ENCODE data around the gene TMEM115. TPM values are rescaled to one million over a fixed set of nuclear protein-coding genes. Genes with fewer than 3 reads are reported as not detected.

The TMEM115 gene
- total RNA-seq, 4 donors from 2014 or later, result 71.8 to 103 (median 81.9) TPM

- intact Hi-C loops (cut with DNase I; ENCODE audit: low total_unique reads) (no loop called here), in situ Hi-C loops (cut with MboI; ENCODE audit: low pct_ligation_motif_present in 1 of 4, low pct_unique_long_range_greater_than_20kb in 1 of 4, low sequenced_read_pairs in 3 of 4) (loop anchor here in 1 of 4 donors (25.0 kb wide), 1 partner anchor 207 kb away; the partner anchor contains the start of genes C3orf18 and HEMK1)
- Histone ChIP-seq H3K27me3 (no peaks in the 10 kb centered on the region), H3K4me1 (peaks cover 39 to 53% (median 50%) of the 10 kb centered on the region in 4 donors), H3K4me3 (no peak overlapping the region), H3K9me3 (no peaks in the 10 kb centered on the region), H3K36me3 (peaks cover 0 to 15% (median 6%) of the 10 kb centered on the region in 4 donors), H3K27ac (no peak overlapping the region)
- TF ChIP-seq POLR2AphosphoS5 (IDR thresholded peaks at IDR 0.05) (no peak), POLR2A (IDR thresholded peaks at IDR 0.05) (no peak), EP300 (IDR thresholded peaks at IDR 0.05; ENCODE audit: low read depth) (no peak)
- TF ChIP-seq, protein P1, sequence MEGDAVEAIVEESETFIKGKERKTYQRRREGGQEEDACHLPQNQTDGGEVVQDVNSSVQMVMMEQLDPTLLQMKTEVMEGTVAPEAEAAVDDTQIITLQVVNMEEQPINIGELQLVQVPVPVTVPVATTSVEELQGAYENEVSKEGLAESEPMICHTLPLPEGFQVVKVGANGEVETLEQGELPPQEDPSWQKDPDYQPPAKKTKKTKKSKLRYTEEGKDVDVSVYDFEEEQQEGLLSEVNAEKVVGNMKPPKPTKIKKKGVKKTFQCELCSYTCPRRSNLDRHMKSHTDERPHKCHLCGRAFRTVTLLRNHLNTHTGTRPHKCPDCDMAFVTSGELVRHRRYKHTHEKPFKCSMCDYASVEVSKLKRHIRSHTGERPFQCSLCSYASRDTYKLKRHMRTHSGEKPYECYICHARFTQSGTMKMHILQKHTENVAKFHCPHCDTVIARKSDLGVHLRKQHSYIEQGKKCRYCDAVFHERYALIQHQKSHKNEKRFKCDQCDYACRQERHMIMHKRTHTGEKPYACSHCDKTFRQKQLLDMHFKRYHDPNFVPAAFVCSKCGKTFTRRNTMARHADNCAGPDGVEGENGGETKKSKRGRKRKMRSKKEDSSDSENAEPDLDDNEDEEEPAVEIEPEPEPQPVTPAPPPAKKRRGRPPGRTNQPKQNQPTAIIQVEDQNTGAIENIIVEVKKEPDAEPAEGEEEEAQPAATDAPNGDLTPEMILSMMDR (IDR thresholded peaks at IDR 0.05), result no peak
- 82% methylated on average over 7 of the region's 7 CpGs; no CpG with 5 or more reads in 1 of the 2 donors for WGBS, 2 donors (ENCODE audit: low coverage in 1 of 2)
- DNase-seq, result no peak
Measured at GRCh38 chr3:50354850-50355249, 4.5 kb downstream of the TMEM115 start.

DNA sequence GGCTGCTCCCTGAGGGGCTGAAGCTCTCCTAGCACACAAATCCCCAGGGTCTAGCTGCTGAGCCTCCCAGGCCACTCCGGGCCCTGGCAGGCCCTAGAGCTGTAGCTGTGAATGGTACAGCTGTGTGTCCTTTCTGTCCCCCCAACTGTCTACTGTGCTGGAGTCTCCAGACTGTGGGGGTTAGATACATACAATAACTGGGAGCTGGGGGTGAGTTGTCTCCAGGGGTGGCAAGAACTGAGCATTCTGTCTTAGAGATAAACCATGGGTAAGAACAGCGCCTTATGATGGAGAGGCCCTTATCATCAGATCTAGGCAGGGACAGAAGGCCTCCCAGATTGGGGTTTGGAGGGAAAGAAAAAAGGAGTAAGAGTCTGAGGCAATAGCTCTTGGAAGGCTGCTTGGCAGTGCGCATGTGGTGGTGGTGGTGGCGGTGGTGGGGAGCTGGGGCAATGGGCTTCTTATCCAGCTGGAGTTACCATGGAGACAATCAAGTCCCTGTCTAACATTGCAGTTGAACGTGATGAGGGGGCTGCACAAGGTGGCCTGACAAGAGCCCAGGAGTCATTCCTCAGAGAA is 5.0 kb downstream of the TMEM115 start:
- in situ Hi-C loops (cut with MboI; ENCODE audit: low pct_ligation_motif_present in 1 of 4, low pct_unique_long_range_greater_than_20kb in 1 of 4, low sequenced_read_pairs in 3 of 4), result loop anchor here in 1 of 4 donors (25.0 kb wide), 1 partner anchor 208 kb away; the partner anchor contains the start of genes C3orf18 and HEMK1
- WGBS, 2 donors (ENCODE audit: low coverage in 1 of 2), result 84 to 100% methylated on average over 1 to 5 of the region's 5 CpGs
- H3K27me3 ChIP-seq, result no peaks in the 10 kb centered on the region
- H3K36me3 ChIP-seq, result peaks cover 0 to 15% (median 6%) of the 10 kb centered on the region in 4 donors
- H3K27ac ChIP-seq, result no peak overlapping the region
- H3K4me3 ChIP-seq, result no peak overlapping the region
- H3K4me1 ChIP-seq, result peaks cover 45 to 58% (median 55%) of the 10 kb centered on the region in 4 donors
- H3K9me3 ChIP-seq, result no peaks in the 10 kb centered on the region
- no peak for TF ChIP-seq POLR2AphosphoS5 (IDR thresholded peaks at IDR 0.05)
- TF ChIP-seq EP300 (IDR thresholded peaks at IDR 0.05; ENCODE audit: low read depth), result no peak
- TF ChIP-seq, protein P1 (IDR thresholded peaks at IDR 0.05), result no peak
- TF ChIP-seq POLR2A (IDR thresholded peaks at IDR 0.05), result no peak
- DNase-seq, result no peak
- intact Hi-C loops (cut with DNase I; ENCODE audit: low total_unique reads), result no loop called here

GRCh38 chr3:50353245-50354004 is 5.9 kb downstream of the TMEM115 start:
- no peak overlapping the region for H3K4me3 ChIP-seq
- peaks cover 0 to 15% (median 6%) of the 10 kb centered on the region in 4 donors for H3K36me3 ChIP-seq
- TF ChIP-seq POLR2AphosphoS5 (IDR thresholded peaks at IDR 0.05) (peak in 1 of 3 donors; percentile 13), EP300 (IDR thresholded peaks at IDR 0.05; ENCODE audit: low read depth) (no peak)
- no peak for DNase-seq
- no peaks in the 10 kb centered on the region for H3K9me3 ChIP-seq
- WGBS, 2 donors (ENCODE audit: low coverage in 1 of 2), result 83% methylated on average over 10 of the region's 12 CpGs; no CpG with 5 or more reads in 1 of the 2 donors
- in situ Hi-C loops (cut with MboI; ENCODE audit: low pct_ligation_motif_present in 1 of 4, low pct_unique_long_range_greater_than_20kb in 1 of 4, low sequenced_read_pairs in 3 of 4) (loop anchor here in 1 of 4 donors (25.0 kb wide), 1 partner anchor 209 kb away; the partner anchor contains the start of genes C3orf18 and HEMK1), intact Hi-C loops (cut with DNase I; ENCODE audit: low total_unique reads) (no loop called here)
- H3K27ac ChIP-seq, result peak overlapping the region in 2 of 4 donors; percentile 37 to 39
- H3K27me3 ChIP-seq, result no peaks in the 10 kb centered on the region
- H3K4me1 ChIP-seq, result peaks cover 46 to 57% (median 52%) of the 10 kb centered on the region in 4 donors

GRCh38 chr3:50352781-50353180 is 6.5 kb downstream of the TMEM115 start:
- H3K27me3 ChIP-seq, result no peaks in the 10 kb centered on the region
- intact Hi-C loops (cut with DNase I; ENCODE audit: low total_unique reads) (no loop called here), in situ Hi-C loops (cut with MboI; ENCODE audit: low pct_ligation_motif_present in 1 of 4, low pct_unique_long_range_greater_than_20kb in 1 of 4, low sequenced_read_pairs in 3 of 4) (loop anchor here in 1 of 4 donors (25.0 kb wide), 1 partner anchor 210 kb away; the partner anchor contains the start of genes C3orf18 and HEMK1)
- no peak overlapping the region for H3K4me3 ChIP-seq
- H3K4me1 ChIP-seq, result peaks cover 40 to 51% (median 46%) of the 10 kb centered on the region in 4 donors
- H3K36me3 ChIP-seq, result peaks cover 0 to 15% (median 6%) of the 10 kb centered on the region in 4 donors
- no peaks in the 10 kb centered on the region for H3K9me3 ChIP-seq
- TF ChIP-seq POLR2A (IDR thresholded peaks at IDR 0.05), result no peak
- TF ChIP-seq, protein P1 (IDR thresholded peaks at IDR 0.05), result peak in 1 of 5 experiments; percentile 8
- peak overlapping the region in 2 of 4 donors; percentile 37 to 39 for H3K27ac ChIP-seq
- no peak for DNase-seq
- 22 to 25% methylated on average over 2 of the region's 2 CpGs for WGBS, 2 donors (ENCODE audit: low coverage in 1 of 2)
